ENCODE measurements around the gene VAC14. TPM values are rescaled to one million over a fixed set of nuclear protein-coding genes. Genes with fewer than 3 reads are reported as not detected.

Gene VAC14
- total RNA-seq, 1 donor from 2014 or later: 26.2 TPM

DNA sequence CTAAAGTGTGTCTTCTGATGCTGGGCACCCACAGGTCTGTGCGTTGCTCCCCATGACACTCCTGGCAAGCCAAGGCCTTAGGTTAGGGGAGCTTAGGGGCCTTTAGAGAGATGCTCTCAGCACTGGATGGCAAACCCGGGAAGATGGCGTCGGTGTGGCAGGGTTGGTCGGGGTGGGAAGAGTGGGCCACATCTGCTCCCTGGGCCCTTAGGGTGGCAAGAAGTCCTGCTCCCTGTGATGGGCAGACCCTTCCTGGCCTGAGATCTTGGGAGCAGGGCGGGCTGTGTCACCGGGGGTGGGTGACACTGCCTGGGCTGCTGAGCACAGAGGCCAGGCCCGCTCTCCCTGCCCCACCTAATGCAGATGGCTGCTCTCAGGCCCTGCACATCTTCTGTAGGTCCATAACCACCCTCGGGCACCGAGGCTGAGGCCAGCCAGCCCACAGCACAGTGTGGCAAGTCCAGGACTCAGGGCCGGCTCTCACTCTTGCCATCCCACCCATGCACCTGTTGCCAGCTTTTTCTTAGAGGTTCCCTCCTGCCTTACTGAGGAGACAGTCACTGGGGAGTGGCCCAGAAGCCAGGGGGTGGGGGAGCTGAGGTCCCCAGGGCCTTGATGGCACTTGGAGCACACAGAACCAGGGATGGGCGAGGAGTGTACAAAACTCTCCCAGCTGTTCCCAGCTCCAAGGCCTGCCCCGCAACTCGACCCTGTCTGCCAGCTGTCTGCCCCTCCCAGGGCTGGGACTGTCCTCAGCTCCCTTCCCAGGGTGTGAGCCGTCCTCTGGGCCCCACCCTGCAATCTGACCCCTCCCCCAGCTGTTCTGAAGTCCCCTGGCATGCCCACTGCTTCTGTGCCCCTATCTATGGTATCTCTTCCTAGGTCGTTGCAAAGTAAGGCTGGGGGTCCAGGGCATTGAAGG lies 110.7 kb downstream of the VAC14 start:
- ATAC-seq (no peak), DNase-seq (ENCODE audit: low spot score) (no peak)
- intact Hi-C loops (cut with DNase I): no loop called here

DNA sequence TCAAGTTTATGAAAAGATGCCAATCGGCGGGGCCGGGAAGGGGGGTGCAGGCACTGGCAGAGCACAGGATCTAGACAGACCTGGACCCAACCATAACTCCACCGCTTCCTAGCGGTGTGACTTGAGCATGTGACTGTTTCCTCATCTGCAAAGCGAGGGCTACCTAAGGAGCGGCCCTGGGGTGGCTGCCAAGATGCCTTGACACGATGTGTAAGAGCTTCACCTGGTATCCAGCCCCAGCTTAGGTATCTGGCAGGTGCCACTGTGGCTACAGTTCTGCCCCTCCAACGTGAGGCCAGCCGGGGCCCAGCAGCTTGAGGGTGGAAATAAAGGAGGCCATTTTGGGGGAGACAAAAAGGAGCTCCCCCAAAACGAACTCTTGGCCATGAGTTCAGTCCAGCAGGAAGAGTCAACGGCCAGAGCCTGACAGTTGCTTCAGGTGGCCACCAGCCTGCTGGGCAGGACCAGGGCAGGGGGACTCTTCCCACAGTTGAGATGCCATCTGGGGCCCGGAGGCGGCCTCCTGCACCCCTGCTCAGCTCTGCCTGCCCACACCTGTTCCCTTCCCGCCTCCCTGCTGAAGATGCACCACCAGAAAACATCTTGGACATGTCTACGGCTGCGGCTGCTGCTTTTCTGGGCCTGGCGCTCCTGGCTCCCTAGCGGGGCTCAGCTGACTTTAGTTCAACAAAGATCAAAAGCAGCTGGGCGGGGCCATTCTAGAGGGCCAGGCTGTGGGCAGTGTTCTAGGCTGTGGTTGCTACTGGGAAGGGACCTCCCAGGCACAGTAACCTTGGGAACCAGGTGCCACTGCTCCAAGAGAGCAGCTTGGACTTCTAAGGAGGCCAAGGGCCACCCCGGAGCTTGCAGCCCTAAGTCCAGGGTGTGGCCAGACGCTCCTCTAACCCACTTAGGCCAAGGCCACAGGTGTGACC lies 111.7 kb downstream of the VAC14 start:
- intact Hi-C loops (cut with DNase I): no loop called here
- DNase-seq (ENCODE audit: low spot score) (no peak), ATAC-seq (no peak)

DNA sequence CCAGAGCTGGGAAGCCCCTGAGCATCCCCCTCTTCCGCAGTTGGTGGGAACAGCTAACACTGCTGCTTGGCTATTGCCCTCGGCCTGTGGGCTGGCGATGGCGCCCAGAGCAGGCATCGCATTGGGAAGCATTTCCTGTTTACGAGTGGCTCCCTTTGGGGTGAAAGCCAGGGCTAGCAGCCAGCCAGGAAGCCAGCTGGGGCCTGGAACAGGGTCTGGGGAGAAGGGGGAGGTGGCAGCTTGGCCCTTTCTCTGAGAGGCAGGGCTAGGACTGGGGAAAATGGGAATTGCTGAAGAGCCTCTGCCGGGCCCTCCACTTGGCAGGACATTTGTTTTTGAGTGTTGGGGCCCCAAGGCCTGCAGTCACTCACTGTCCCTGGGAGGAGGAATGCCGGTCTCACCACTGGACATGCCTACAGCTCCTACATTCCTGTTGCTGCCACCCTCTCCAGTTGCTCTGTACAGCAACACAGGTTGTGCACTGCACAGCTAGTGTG lies 112.7 kb downstream of the VAC14 start:
- no peak for DNase-seq (ENCODE audit: low spot score)
- peak; percentile 2 for ATAC-seq
- intact Hi-C loops (cut with DNase I): no loop called here

DNA sequence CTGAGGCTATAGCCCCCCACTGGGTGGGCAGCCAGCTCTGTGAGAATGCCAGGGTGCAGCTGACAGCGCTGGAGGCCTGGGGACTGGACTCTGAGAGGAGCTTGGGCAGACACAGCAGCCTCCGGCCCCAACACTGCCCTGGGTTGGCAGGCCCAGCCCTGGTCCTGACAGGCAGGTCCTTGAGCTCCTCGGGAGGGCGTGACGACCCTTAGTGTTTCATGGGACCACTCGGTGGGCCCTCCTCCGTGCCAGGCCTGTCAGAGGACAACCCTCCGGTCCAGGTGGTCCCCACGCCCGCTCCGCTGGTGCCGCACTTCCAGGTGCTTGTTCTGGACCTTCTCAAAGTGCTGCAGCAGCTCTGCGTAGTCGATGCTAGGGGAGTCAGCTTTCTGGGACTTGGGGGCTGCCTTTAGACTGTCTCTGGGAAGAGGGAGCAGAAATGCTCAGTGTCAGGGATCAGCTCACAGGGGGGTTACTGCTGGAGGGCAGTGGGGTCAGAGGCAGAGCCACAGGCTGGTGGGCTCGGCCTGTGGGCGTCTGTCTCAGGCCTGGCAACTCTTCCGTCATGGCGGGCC lies 113.2 kb downstream of the VAC14 start:
- intact Hi-C loops (cut with DNase I): no loop called here
- DNase-seq (ENCODE audit: low spot score) (no peak), ATAC-seq (no peak)

DNA sequence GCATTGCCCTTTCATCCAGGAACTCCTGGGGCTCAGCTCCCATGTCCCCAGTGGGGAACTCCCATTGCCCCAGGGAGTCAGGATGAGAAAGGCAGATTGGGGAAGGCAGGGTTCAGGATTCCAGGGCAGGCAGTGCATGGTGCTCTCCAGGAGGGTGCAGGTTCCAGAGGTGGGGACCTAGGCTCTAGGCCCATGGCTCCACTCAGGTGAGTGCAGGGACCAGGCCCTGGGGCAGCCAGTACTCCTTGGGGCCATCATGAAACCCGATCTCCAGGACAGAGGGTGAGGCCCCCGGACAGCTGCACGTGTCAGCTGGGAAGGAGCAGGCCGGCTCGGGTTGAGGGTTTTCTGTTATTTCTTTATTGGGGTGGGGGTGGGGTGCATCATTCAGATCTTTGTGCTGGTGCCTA lies 113.9 kb downstream of the VAC14 start:
- no peak for DNase-seq (ENCODE audit: low spot score)
- intact Hi-C loops (cut with DNase I): no loop called here
- no peak for ATAC-seq

DNA sequence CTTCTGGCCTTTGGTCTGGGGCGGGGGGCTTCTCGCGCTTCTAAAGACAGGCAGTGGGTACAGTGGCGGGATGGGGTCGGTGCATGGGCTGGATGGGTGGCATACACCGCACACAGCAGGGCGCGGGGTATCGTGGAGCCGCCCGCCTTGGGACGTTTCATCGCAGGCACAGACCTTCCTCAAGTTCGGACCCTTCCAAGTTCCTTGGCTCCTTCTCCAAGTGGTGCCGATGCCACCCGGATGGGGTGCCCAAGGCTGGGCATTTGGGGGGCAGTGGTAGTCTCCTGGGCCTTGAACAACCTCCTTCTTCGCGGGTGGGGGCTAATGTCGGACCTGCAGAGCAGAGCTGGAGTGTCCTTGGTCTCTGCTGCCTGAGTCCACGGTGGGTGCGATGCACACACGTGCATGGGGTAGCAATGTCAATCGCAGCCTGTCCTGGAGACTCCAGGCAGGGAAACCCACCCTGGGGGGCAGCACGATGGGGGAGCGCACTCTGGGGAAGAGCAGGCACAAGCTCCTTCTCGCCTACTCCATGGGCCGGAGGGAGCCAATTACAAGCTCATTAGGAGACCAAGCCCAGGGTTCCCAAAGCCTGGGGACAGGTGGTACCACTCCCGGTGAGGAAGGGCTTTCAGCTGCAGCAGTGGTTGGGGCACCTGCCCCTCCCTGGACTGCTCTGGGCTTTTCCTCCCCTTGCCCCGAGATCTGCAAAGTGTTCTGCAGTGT lies 114.4 kb downstream of the VAC14 start:
- no peak for ATAC-seq
- intact Hi-C loops (cut with DNase I): no loop called here
- DNase-seq (ENCODE audit: low spot score): no peak

DNA sequence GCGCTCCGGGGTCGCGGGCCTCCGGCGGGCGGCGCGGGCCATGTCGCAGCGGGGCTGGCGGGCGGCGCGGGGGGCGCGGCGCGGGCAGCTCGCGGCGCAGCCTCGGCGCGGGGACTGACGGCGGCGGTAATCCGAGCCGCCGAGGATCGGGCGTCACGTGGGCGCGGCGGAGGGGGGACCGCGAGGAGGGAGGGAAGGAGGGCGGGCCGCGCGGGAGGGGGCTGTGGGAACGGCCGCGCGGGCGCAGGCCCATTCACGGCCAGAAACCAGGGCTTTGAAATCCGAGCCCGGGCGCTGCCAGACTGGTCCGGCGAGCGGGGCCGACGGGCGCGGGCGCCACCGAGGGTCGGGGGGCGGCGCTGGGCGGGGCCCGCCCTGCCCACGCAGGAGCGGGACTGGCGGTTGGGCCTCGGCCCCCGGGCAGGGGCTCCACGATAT lies 115.0 kb downstream of the VAC14 start, which contains the start of gene MTSS2:
Gene MTSS2 (minus strand): TSS at position 116 of the 438 bp plus-strand sequence. CDS start 262 bp downstream, outside the sequence.
- DNase-seq (ENCODE audit: low spot score) (peak; percentile 94), ATAC-seq (peak; percentile 74)
- intact Hi-C loops (cut with DNase I): no loop called here

DNA sequence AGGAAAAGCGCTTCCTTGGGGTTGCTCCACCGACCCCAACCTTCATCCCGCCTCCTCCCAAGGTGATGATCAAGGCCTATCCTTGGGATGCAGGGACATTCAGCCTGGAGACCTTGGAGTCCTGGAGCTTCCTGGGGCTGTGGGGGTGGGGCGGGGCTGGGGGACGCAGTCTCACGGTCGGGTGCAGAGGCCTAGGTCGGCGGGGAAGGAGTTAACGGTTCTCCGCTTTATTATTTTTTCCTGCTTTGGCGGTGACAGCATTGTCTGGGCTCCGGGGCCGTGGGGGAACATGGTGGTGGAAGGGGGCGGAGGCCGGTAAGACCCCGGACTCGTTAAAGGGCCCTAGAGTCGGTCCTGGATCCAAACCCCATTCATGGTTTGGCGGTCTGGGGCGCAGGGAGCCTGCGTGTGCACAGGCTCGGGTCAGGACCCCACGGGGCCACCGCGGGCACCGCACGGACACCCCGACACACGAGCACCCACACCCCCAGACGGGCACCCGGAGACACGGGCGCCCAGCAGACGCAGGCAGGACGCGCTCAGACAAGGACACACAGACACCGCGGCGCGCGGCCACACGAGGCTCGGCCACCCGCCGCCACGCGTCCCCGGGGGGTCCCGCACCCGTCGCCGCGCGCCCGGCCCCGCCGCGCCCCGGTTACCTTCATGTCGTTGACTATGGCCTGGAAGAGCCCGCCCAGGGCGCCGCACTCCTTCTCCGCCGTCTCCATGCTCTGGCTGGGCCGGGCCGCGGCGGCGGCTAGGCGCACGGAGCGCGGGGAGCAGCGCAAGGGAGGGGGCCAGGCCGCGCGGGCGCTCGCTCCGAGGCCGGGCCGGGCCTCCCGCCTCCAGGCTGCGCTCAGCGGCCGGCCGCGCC lies 115.7 kb downstream of the VAC14 start:
- DNase-seq (ENCODE audit: low spot score) (no peak), ATAC-seq (no peak)
- intact Hi-C loops (cut with DNase I): no loop called here

DNA sequence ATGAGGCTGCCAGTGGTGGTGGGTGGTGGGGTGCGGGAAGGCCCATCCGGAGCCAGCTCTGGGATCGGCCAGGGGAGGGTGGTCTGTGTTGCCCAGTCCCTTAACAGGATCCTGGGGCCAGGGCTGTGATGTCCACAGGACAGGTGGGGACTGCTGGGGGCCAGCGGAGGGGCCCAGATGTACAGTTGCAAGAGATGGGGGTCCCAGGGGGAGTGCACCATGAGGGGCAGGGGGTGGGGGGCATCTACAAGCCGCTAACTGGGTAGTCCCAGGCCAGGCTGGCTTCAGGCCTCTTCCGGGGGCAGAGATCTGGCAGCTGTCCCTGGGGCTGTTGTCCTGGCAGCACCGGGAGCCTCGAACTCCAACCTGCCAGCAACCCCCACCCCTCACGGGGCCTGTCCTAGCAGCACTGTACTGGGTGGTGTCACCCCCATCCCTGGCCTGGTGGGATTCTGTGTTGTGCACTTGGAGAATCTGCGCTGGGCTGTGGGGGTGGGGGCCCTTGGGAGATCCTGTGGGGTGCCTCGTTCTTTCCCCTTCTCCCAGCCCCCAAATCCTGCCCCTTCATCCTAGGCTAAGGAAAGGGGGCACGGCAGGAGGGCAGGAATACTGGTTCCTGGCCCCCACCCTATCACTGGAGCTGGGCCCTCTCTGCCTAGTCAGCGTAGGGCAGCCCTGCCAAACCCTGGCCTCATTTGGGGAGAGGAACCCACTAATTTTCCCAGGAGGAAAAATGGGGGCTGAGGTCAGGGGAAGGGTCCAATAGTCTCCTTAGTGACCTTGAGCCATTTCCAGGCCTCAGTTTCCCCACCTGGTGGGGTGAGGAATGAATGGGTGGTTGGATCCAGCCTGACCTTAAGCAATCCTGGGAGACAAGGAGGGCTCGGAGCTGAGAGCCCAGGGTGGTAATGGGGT lies 116.6 kb downstream of the VAC14 start:
- no peak for ATAC-seq
- intact Hi-C loops (cut with DNase I): no loop called here

DNA sequence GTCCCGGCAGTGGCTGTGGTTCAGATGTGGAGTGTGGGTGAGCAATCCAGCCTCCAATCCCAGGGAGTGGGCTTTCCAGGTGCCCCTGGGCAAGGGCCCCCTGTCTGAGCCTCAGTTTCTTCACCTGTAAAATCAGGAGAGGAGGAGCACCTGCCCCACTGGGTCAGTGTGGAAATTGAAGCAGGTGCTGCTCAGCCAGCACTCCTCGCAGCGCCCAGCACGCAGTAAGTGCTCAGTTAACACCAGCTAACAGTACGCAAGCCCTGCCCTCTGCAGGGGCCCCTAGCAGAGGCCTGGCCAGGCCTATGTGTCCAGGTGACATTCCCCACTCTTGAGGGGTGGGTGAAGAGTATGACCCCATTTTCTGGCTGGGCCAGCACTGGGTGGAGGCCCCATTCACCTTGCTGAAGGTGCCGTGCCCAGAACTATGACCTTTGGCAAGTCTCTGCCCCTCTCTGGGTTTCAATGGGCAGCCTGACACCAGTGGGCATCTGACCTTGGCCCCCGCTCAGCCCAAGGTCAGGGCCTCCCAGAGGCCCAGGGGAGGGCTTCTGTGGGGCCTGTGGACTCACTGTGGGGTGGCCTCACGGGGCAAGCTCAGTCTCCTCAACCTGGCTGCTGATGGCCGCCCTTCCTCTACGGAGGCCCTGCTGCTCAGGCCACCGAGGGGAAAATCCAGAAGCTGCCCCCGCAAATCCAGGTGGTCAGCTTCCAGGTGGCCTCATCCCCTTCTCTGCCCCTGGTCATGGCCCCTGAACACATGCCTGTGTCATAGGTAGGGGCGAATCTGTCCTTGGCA lies 117.6 kb downstream of the VAC14 start:
- no peak for ATAC-seq
- intact Hi-C loops (cut with DNase I): no loop called here
- no peak for DNase-seq (ENCODE audit: low spot score)

More for the DNA sequence above, 116.6 kb downstream of the VAC14 start:
- DNase-seq (ENCODE audit: low spot score): no peak

DNA sequence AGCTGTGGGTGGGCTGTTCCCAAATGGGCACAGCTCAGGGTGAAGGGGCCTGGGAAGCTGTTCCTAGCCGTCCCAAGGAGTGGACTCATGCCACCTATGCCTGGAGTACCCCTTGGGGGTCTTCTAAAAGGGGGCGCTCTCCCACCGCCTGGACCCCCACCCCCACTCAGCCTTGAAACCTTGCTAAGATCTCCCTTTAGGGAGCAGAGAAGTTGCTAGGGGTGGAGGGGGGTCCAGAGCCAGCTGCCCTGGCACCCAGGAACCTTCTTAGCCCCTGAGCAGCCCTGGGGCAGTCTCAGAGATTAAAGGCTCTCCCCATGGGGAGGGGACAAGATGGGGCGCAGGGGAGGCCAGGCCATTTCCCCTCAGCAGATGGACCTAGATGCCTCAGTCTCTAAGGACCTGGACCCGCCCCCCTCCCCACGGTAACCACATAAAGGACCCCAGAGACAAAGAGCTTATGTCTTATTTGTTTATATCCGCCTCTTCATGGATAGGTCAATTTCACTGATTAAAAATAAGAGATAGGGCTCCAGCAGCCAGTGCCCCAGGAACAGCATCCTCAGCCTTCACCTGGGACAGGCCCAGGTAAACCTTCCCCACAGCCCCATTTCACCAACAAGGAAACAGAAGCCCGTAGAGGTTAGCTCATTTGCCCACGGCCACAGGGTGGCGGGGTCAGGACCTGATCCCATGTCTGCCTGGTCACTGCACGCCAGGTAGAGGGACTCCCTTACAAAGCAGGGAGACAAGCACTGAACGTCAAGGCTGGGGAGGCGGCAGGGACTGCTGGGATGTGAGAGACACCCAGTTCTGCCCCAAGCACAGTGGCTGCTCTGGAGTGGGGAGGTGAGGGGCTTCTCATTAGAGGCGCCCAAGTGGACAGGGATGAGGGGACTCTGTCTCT lies 118.5 kb downstream of the VAC14 start:
- DNase-seq (ENCODE audit: low spot score) (no peak), ATAC-seq (no peak)
- intact Hi-C loops (cut with DNase I): no loop called here

DNA sequence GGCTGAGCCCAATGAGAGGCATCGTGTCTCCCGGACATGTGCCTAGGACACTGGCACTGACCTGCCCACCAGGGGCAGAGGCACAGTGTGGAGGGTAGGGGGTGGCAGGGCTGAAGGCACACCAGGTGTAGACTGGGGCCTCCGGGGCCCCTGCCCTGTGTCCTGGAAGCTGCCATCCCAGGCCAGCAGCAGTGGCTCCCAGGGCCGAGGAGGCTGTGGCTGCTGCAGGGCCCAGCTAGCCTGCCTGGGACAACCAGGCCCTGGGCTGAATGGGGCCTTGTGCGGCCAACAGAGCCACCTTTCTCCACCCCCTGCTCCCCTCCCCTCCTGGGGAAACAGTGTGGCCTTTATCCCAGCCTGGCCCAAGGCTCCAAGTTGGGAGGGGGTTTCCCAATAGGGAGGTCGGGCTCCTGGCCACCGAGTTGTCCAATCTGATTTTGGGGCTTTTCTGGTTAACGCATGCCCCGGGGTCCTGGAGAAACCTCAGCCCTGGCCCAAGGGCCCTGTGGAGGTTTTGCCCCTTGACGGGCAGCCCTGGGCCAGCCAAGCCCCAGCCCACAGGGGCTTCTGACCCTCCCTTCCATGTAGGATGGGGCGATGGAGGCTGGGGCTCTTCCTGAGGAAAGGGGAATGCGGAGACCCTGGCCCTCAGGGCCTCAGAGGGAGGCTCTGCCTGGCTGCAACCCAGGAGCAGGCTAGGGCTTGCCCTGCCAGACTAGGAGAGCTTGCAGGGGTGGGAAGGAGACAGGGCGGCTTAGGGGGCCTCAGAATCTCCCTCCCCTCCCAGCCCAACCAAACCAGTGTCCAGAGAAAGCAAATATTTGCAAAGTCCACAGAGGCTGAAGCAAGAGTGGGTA lies 119.3 kb downstream of the VAC14 start:
- DNase-seq (ENCODE audit: low spot score) (no peak), ATAC-seq (peak; percentile 61)
- intact Hi-C loops (cut with DNase I): no loop called here

DNA sequence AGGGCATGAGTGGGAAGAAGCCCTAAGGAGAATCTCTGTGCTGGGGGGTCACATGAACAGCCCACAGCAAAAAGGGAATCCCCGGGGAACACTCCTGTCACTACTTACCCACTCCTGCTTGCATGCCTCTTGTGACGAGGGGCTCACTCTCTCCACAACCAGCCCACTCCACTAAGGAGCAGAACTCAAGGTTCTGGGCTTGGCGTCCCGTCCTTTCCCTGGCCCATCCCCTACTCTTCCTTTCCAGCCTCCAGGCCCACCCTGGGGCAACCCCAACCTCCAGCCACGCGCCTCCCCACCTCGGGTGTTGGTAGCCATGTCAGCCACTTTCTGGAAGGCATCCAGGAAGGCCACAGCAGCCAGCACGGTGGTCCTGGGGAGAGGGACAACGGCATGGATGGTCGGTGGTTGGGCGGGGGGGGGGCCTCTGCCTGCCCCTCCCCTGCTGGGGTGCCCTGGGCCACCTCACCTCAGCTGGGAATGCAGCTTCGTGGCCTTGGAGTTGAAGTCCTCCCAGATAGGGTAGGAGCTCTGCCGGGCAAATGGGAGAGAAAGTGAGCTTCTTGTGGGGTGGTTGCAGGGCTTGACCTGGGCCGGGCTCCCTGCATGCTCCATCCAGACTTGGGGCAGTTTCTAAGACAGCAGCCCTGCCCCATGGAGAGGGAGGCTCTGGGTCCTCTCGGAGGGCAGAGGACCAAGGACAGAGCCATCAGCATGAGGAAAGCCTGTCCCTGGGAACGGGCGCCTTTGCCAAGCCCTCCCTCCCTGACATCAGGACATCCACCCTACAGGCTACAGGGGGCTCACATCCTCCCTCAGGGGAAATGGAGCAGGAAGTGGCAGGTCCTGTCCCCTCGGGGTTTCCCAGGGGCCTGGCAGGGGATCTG lies 120.2 kb downstream of the VAC14 start:
- ATAC-seq (no peak), DNase-seq (ENCODE audit: low spot score) (no peak)
- intact Hi-C loops (cut with DNase I): no loop called here

Data from sciatic nerve (tissue), 2 donors.